Activated T-helper 1 cell treated with anti-CD3 and anti-CD28 coated beads, Interleukin-2, amount 50 U/mL, for 16 hours (primary cell): ENCODE measurements around the gene USP33.
"Not testable (repeated sequence)": the region's sequence is repeated elsewhere in the genome, so short reads cannot be mapped to it uniquely, and the experiment has no call there.

ENCODE experiments used
- DNase-seq, 2 donors: peaks; one replicate each; pipeline ENCODE4 v3.0.0-alpha.2; 2020; ENCODE audit warnings: low read depth in 1 of 2, low spot score in 1 of 2

USP33 gene

DNA sequence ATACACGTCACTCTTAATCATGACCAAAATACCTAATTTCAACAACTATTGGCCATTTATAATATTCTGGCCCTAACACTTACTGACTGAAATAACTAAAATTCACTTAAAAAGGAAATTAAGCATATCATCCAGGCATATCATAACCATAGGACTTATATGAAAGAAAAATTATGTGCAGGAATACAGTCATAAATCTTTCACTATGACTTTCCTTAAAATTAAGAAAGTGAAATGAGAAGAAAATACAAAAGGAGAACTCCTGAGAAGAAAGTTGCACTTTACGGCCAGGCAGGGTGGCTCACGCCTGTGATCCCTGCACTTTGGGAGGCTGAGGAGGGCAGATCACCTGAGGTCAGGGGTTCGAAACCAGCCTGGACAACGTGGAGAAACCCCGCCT is 86.6 kb downstream of the USP33 start:
- no peak for DNase-seq

DNA sequence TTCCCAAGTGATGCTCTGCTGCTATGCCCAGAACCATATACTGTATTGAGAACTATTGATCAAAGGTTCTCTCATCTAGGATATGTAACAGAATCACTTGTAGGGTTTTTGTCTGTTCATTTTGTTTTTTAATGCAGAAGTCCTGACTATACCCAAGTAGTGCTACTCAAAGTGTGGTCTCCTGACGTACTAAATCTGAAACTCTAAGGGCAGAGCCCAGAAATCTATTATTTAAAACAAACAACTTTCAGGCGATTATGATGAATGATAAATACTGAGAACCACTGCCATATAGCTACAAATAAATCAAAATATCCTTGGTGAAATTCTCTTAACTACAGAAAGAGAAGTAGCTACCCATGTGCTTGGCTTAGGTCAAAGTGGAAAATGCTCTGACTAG is 87.3 kb downstream of the USP33 start:
- DNase-seq = no peak

DNA sequence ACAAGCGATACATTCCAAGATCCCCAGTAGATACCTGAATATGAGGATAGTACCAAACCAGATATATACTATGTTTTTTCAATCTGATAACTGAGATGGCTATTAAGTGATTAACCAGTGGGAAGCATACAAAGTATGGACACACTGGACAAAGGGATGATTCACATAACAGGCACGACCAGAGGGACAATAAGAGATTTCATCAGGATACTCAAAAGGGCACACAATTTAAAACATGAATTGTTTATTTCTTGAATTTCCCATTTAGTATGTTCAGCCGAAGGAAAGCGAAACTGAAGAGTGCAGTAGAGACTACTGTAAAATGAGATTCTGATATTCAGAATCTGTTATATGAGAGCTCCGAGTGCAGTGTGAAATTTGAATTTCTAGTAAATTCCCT is 87.8 kb downstream of the USP33 start:
- DNase-seq = no peak

DNA sequence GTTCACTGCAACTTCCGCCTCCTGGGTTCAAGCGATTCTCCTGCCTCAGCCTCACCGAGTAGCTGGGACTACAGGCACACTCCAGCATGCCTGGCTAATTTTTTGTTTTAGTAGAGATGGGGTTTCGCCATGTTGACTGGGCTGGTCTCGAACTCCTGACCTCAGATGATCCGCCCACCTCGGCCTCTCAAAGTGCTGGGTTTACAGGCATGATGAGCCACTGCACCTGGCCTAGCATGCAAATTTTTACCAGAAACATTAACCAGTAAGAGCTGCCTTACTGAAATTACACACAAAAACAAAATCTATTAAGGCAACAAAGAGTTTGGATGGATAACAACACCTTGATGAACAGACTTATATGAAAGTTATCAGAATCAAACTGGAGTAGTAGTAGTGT is 89.3 kb downstream of the USP33 start:
- no peak for DNase-seq

GRCh38 chr1:77668924-77669449 is 90.7 kb downstream of the USP33 start:
- DNase-seq = no peak

- no peak for DNase-seq
Observed at GRCh38 chr1:77664939-77665516, 94.6 kb downstream of the USP33 start.

- DNase-seq = no peak
Observed at GRCh38 chr1:77661696-77662095, 98.0 kb downstream of the USP33 start.

DNA sequence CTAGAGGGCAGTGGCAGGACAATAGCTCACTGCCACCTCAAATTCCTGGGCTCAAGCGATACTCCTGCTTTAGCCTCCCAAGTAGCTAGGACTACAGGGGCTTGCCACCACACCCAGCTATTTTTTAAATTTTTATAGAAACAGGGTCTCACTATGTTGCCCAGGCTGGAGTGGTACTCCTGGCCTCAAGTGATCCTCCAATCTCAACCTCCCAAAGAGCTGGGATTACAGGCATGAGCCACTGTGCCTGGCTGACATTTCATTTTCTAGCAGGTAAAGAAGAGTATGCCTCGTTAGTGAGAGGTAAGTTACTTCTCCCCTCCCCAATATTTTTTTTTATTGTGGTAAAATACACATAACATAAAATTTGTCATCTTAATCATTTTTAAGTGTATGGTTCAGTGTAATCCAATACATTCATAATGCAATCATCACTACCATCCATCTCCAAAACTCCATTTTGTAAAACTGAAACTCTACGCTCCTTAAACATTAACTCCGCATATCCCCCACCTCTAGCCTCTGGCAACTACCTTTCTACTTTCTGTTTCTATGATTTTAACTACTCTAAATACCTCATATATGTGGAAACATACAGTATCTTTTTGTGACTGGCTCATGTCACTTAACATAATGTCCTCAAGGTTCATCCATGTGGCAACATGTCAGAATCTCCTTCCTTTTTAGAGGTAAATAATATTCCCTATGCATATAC is 99.6 kb downstream of the USP33 start:
- DNase-seq = no peak

DNA sequence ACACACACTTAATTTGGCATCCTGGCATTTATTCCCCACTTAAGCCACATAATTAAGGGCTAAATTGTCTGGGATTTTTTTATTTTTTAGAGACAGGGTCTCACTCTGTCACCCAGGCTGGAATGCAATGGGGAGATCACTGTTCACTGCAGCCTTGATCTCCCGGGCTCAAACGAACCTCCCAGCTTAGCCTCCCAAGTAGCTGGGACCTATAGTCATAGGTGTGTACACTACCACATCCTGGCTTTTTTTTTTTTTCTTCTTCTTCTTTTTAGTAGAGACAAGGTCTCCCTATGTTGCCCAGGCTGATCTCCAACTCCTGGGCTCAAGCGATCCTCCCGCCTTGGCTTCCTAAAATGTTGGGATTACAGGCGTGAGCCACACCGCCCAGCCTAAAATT is 101.4 kb downstream of the USP33 start:
- DNase-seq = no peak

DNA sequence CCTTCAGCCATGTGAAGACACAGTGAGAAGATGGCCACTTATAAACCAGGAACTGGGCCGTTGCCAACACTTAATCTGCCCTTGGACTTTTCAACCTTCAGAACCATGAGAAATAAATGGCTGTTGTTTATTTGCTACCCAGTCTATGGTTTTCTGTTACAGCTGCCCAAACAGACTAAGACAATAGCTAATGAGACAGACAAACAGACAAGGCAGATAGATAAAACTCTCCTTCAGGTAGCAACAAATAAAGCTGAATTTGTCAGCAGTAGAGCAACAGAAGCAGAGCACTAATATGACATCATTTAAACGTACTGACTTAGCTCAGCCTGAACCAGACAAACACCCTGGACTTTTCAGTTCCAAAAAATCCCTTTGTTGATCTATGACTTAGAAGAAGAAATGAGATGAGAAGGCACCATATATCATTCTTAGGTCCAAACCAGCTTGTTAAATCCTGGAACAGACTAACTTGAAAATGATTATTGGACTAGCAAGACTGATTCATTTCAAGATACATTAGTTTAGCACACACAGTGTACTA is 104.1 kb downstream of the USP33 start:
- DNase-seq = no peak

GRCh38 chr1:77652970-77653516 is 106.6 kb downstream of the USP33 start:
- no peak for DNase-seq

GRCh38 chr1:77652268-77652667 is 107.4 kb downstream of the USP33 start:
- no peak for DNase-seq

DNA sequence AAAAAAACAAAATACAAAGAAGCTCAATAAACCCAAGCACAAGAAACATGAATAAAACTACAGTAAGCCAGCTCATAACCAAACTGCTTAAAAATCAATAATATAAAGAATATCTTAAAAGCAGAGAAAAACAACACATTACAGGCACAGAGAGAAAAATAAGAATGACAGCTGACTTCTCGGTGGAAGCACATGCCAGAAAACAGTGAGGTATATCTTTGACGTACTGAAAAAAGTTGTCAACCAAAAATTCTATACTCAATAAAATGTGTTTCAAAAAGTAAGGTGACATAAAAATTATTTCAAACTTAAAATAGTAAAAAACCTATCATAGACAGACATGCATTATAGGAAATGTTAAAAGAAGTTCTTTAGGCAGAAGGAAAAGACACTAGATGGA is 110.5 kb downstream of the USP33 start:
- DNase-seq = no peak

DNA sequence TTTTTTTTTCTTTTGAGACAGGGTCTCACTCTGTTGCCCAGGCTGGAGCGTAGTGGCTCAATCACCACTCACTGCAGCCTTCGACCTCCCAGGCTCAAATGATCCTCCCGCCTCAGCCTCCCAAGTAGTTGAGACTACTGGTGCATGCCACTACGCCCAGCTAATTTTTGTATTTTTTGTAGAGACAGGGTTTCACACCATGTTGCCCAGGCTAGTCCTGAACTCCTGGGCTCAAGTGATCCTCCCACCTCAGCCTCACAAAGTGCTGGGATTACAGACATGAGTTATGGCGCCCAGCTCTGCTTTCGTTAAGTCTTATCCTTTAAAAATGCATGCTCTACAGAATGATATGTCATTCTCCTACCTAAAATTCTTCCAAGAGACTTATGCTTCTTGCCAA is 113.4 kb downstream of the USP33 start:
- not testable (repeated sequence) for DNase-seq
